HG03039 (cell line): Measurements from ENCODE around the gene DPF3.

Source experiments
- ATAC-seq: cut with Tn5 transposase; IDR thresholded peaks from one replicate; pipeline ENCODE4 v1.9.1; 2021; ENCODE audit warnings: mild to moderate bottlenecking, moderate library complexity; ENCODE audit not compliant: unreplicated experiment

DPF3 gene

DNA sequence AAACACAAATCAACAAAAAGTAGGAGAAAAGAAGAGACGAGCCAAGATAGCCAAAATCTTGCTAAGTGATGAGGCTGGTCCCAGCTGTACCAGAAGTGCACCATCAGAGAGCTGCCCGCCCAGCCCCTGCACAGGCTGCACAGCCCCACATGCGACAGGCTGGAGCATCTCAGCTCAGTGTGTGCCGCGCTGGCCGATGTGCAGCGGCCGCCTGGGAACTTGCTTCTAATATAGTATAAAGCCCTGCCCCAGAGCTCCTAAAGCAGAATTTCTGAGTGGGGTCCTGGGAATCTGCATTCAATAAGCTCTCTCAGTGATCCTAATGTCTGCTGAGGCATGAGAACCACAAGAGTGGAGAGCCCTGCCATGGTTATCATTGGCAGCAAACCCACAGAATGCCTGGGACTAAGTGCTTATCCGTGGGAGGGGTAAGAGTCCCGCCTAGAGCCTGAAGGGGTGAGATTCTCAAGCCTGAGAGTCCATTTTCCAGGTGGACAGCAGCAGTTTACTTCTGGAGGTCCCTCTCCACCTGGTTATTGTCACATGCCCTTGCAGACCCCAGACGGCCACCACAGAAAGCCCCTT lies 171.6 kb downstream of the DPF3 start:
- no peak for ATAC-seq

DNA sequence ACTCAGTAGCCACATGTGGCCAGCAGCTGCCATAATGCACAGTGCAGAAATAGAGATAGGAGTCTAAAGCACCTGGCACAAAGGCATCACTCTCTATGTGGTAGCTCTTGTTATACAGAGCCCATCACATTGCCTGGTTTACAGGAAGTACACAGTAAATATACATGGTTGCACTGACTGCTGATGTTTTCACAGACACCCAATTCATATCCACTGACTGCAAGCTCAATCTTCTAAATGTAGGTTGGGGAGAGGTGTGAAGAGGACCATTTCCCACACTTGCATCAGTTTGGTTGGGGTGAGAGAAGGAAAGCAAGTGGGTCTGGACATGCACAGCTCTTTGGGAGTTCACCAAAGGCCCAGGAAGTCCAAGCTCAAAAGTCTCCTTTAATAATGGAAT lies 172.8 kb downstream of the DPF3 start:
- no peak for ATAC-seq

DNA sequence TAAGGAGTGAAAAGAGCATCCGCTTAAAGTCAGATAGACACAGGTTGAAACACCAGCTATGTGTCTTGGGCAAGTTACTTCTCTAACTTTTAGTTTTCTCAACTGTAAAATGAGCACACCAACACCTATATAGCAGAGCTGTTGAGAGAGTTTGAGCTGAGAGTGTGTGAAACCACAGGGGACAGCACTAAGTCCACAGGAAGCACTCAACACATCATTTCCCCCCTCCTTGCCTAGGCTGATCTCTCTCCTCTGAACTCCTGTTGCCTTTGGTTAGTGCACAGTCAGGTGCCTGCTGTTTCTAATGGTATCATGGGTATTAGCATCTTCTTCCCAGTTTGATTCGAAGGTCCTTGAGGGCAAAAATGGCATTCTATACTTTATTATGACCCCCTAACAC lies 176.7 kb downstream of the DPF3 start:
- ATAC-seq, result no peak

DNA sequence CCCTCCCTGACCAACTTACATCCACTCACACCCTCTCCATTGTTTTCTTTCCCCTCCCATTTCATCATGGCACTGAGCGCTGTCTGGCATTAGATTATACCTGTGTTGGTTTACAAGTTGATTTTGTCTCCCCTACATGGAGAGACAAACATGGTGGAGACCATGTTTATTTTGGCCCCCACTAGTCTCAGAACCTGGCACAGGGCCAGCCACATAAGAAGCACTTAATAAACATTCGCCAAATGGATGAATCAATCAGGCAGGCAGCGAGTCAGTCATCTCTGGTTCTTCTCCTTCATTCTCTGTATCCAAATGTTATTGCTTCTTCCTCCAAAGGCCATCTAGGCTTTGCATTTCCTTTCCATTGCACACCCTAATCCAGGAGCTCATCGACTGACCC lies 177.4 kb downstream of the DPF3 start:
- ATAC-seq, result no peak

DNA sequence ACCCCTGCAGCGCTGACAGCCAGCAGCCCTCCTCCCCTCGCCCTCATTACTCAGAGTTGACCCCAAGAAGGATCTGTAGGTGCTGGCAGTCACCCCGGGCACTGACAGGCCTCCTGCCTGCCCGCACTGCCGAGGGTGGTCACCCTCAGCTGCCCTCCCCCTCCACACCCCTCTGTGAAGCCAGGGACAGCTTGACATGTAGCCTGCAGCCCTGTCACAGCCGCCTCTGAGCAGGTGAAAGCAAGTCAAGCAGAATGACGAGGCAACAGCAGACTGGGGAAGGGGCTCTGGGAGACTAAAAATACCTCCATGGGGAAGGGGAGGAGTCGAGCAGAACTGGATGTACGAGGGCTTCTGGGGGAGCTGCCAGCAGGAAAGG lies 178.1 kb downstream of the DPF3 start:
- no peak for ATAC-seq

DNA sequence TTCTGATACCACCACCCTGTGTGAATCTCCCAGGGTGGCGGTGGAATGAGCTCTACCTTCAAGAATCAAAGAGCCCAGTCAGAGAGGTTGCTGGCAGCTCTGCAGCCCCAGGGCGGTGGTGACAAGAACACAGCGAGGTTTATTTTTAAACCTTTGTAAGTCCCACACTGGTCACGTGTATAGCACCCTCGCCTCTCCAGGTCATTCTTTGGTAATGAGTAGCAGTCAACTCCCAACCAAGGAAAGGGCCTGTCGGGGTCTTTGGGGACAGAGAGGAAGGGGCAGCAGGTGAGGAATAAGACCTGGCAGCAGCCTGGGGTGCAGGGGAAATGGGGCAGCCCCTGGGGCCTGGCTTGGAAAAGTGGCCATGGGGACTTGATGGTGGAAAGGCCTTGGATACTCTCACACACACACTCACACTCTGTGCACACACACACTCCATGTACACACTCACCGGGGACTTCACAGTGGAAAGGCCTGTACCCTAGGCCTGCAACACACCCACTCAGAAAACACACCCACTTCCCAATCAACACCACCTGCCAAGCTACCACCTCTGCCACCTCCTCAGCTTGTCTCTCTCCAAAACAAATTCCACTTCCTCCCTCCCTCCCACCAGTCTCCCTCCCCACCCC lies 178.6 kb downstream of the DPF3 start:
- no peak for ATAC-seq

DNA sequence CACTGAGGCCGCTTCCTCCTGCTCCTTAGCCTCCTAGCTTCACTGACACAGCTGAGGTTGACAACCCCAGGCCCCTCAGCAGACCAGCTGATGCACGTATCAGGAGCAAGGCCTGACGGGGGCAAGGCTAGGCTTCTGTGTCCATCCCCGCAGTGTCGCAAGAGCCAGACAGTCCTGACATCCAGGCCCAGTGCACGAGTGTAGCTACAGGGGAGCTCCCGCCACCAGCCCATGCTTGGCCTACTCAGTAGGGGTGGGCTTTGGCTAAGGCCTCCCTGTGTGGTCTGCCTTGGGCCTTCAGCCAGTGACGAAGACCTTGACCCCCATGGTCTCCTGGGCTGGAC lies 179.1 kb downstream of the DPF3 start:
- no peak for ATAC-seq

DNA sequence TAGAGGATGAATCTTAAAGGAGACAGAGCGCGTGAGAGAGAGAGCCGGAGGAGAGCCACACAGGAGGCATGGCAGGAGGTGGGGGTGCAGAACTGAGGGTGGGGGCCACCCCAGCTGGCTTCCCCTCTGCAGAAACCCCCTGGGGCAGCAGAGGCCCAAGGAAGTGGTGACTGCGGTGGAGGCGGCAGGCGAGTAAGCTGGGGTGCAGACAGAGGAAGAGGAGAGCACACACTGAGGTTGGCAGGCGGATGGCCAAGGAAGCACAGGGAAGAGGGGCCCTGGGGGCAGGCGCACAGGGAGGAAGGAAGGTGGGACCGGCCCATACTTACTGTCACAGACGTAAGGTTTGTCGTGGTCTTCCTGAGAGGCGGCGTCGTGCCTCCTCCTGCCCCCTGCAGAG lies 179.8 kb downstream of the DPF3 start:
- no peak for ATAC-seq

DNA sequence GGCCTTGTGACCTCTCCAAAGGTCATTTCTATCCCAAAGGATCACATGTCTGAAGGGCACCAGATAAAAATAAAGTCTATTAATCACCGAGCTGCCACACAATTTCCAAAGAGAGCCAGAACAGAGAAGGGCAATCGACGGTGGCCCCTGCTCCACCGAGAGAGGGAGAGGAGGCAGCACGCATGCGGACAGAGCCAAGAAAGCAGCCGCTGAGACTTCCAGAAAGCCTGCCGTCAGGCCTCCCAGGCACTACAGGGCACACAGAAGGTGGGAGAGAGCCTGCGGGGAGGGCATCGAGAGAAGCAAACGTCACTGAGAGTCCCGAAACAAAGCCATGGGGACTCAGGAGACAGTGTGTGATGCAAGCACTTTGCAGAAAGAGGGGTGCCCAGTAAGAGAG lies 182.0 kb downstream of the DPF3 start:
- no peak for ATAC-seq

DNA sequence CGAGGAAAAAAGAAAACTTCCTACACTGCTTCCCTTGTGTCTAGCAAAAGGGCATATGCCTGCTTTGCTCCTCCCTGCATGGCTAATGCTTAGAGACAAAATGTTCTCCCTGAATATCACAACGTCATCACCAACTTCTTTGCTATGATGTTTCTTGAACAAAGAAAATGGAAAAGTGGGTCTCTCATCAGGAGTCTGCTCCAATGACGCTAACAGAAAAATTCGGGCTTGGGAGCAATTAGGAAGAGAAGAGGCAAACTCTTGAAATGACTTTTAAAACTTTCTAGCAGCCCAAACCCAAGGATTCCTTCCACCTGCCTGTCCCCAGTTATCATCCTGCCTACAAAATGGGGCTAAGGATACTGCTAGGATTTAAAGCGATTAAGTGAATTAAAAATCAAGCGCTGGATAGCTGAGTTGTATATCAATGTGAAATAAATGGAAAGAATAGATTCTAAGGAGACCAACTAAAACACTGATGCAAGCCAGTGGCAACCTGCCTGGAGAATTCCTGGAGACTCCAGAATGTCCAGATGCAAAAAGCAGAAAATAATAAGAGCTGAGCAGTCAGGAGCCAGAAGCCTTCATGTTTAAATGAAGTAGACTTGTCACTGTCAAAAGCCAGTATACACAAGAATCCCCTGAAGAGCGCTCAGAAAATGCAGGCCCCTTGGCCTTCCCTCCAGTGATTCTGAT lies 183.8 kb downstream of the DPF3 start:
- no peak for ATAC-seq

DNA sequence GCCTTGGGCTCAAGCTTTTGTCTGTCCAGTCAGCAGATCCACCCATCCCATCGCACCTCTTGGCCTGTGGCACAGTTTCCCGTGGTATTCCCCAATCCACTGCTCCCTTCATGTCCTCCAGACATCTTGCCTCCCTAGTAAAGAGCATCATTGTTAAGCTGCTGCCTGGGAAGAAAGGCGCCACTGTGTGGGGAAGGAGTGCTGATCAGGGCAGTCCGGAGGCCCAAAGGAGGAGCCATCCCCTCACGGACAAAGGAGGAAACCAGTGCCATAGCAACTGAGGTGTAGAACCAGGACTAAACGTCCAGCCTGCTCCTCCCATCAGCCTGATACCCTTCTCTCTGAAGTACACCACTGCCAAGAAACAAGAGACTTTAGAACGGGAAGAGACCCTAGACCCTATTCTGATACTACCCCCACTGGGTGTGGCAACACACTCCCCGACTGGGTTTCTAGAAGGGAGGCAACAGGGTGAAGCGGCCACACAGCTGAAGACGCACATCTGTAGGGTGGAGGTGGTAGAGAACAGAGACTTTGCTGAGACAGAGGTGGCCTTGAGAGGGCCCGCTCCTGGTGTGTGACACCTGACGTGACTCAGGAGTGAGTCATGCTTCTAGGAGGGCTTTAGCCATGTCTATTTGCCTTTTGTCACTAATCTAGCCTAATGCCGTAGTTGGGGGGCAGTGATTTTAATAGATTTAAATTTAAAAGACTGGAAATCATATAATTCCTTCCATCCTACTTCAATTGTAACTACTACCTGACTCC lies 185.0 kb downstream of the DPF3 start:
- ATAC-seq, result no peak

DNA sequence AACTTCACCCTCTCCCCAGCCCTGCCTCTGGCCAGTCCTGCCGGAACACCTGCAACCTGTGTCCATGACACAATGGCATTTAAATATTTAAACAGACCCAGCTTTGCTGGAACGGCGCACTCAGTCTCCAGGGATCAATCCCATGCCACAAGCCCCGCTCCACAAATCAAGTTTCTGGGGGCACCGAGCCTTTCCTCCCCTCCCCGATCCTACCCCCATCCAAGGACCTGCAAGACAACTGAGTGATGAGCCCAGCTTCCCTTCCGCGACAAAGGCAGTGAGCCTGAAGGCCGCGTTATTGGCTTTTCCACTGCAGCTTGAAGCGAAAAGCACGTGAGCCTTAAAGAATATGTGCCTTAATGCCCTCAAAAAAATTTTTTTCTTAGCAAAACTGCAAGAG lies 185.7 kb downstream of the DPF3 start:
- ATAC-seq, result no peak

DNA sequence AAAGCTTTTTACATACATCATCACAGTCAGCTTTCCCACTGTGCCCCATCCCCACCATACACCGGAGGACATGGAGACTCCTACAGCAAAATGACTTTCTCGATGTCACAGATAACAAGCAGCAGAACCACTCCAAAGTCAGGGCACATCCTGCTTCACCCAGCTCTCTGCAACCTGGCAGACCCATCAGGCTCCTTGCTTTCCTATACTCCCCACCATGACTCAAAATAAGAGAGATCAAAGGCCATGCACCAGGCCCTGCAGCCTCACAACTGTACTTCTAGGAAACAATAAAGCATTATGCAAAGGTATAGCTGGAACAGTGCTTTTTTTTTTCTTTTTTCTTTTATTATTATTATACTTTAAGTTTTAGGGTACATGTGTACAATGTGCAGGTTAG lies 187.4 kb downstream of the DPF3 start:
- ATAC-seq, result no peak

DNA sequence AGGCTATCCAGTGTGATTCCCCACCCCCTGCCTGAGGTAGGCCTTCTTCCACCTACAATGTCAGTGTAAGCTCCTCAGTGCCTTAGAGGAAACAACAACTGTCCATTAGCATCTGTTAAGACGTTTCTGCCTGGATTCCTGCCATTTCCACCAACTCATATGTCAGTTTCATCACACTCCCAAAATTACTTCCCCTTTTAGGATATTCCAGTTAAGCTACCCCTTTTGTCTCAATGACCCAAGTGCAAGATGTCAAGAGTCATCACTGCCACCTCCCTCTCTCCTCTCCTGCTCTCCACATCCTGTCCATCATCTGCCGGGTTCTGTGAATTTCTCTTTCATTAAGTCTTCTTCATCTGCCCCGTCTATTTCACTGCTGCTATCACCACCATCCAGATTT lies 189.4 kb downstream of the DPF3 start:
- no peak for ATAC-seq

DNA sequence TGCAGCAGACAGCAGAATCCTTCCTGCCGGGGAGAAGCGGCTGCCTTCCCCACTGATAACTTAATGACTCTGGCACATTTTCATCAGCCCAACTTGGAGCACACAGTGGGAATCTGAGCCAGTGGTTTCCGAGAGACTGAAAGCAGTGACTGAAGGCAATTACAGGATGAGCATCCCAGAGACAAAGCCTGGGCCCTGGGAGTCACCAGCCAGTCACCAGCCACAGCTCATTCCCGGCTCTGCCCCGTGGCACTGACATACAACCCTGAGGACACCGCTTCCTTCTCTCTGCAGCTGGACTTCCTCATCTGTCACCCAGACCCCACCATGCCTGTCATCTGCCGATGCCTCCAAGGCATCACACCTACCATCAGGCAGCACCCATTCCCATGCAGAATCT lies 192.3 kb downstream of the DPF3 start:
- ATAC-seq, result no peak

DNA sequence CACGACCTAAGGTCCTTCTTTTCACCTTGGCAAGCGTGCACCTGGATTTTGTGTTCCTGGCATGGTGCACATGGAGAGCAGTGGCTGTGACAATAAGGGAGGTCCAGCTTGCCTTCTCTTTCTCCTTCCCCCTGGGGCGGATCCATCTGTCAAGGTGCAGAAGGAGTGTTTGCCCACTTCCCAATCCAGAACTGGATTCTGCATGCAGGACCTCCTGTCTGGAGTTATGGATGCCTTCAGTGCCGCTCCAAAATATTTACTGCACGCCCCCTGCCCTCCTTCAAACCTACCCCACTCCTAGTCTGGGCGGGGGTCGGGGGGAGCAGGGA lies 192.7 kb downstream of the DPF3 start:
- ATAC-seq, result no peak

DNA sequence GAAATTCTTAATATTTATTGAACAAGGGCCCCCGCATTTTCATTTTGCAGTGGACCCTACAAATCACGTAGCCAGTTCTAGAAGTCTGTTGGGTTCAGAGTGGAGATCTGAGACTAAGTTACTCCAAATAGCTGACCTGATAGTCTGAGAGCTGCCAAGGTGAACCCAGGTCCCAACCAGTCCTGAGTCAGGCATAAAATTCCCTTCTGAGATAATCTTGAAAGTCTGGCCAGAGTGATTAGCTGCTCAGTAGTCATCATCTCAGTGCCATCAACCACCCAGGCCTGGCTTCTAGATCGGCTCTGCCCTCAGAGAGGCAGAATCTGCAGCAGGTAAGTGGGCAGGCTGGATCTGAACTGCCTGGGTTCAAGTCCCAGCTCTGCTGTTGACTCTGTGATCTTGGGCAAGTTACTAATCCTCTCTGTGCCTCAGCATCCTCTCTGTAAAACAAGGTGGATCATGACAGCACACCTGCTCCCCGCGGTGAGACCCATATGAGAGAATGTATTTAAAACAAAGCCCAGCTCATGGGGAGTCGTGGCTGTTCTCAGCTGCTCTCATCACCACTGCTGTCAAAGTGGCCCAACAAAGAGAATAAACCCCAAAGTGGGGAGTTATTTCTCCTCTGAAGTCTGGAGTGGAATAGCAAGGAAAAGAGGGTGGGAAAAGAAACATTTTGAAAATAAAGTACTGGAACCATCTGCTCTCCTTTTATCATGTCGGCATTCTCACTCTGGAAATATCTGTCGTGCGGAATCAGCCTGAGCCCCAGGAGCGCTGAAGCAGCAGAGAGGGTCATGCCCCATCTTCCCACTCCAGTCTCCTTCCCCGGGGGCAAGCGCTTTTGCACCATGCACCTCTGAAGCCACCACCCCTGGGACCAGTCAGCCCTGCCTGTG lies 193.3 kb downstream of the DPF3 start:
- ATAC-seq, result no peak

DNA sequence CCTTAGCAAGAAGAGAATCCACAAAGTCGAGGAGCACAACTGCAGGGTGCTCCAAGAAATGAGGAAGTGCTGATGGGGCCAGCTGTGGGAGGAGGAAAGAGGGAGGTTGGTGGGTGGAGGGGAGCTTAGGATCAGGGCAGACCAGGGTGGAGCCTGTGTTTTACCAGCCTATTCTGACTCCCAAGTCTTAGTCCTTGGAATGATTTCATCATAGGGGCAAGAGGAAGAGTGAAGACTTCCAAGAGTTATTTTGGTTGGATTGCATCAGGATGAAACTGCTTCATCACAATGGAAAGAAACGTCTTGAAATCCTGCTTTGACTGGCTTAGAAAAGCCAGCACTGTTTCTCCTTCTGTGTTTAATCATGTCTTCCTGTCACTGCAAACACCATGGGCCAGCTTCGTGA lies 194.0 kb downstream of the DPF3 start:
- ATAC-seq, result no peak

DNA sequence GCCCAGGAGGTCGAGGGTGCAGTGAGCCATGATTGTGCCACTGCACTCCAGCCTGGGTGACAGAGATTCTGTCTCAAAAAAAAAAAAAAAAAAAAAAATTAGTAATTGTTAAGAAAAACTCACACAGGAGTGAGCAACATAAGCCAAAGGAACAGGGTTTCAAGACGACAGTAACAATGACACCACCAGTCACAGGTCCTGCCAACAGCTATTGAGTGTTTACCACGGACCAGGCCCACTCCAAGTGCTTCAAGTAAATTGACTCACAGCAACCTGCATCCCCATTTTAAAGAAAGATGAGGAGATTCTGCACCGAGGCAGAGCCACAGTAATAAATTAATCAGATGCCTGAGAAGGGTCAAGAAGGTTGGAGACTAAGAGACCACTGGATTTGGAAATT lies 194.5 kb downstream of the DPF3 start:
- no peak for ATAC-seq

DNA sequence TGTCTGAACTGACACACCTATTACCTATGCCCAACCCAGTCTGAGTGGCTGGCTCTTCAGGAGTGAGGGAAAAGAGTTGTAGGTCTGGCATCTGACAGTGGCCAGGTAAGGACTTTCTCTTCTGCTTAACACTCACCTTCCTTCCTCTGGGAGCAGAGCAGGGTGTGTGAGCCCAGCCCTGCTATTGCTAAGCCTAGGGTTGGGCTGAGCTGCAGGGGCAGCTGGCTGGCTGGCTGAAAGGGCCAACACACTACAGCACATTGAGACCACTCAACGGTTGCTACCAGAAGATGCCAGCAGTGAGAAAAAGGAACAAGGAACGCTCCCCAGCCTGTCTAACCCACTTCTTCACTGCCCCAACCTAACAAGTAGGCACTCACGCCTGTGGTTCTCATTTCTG lies 201.2 kb downstream of the DPF3 start:
- ATAC-seq, result no peak

DNA sequence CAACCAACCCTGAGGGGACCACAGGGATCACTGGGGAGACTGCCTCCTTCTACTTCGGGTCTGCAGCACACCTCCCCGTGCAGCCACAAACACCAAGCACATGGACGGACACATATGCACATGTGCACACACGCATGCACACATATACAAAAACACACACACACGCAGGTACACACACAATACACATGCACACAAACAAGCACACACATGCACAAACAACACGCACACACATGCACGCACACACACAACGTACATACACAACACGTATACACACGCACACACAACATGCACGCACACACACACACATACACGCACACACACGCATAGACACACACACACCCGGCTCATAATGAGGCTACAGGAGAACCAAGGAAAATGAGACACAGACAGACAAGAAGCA lies 203.6 kb downstream of the DPF3 start:
- no peak for ATAC-seq
